GM23338 (cell line): ENCODE measurements around the gene FCN1. TPM values are rescaled to one million over a fixed set of nuclear protein-coding genes. Genes with fewer than 3 reads are reported as not detected.

Experiments used
- ATAC-seq: fragments of 200-7000 bp; cut with Tn5 transposase; 3 replicates; pipeline ENCODE4 v1.9.1; 2020
- DNase-seq: peaks from one replicate; pipeline ENCODE4 v3.0.0-alpha.2; 2015; ENCODE audit warnings: low spot score
- H2AFZ ChIP-seq: fragments of 200-600 bp; sonication (generic); 2 replicates; pipeline ENCODE4 v1.8.0; 2016; ENCODE audit warnings: antibody characterized with exemption, mild to moderate bottlenecking, moderate library complexity
- H3F3A ChIP-seq: fragments of 200-600 bp; sonication (generic); replicated peaks from 2 replicates; pipeline ENCODE4 v1.8.0; 2017; ENCODE audit warnings: antibody characterized with exemption, mixed run types, low read depth
- H3K27ac ChIP-seq: fragments of 200-600 bp; sonication (generic); 2 replicates; pipeline ENCODE4 v1.6.1; 2016; ENCODE audit warnings: low read depth
- H3K27me3 ChIP-seq: fragments of 200-600 bp; sonication (generic); 2 replicates; pipeline ENCODE4 v1.8.0; 2016; ENCODE audit warnings: mild to moderate bottlenecking, mixed run types, moderate library complexity; ENCODE audit not compliant: insufficient read depth
- H3K36me3 ChIP-seq: fragments of 200-600 bp; sonication (generic); 2 replicates; pipeline ENCODE4 v1.8.0; 2016; ENCODE audit warnings: mild to moderate bottlenecking; ENCODE audit not compliant: insufficient read depth
- H3K4me1 ChIP-seq: fragments of 200-600 bp; sonication (generic); 2 replicates; pipeline ENCODE4 v1.8.0; 2016; ENCODE audit warnings: mild to moderate bottlenecking, moderate library complexity; ENCODE audit not compliant: insufficient read depth
- H3K4me2 ChIP-seq: fragments of 200-600 bp; sonication (generic); 2 replicates; pipeline ENCODE4 v1.7.1; 2017; ENCODE audit warnings: mixed run types
- H3K4me3 ChIP-seq: fragments of 200-600 bp; sonication (generic); 2 replicates; pipeline ENCODE4 v1.6.1; 2016; ENCODE audit warnings: mixed run types
- H3K79me2 ChIP-seq: fragments of 200-600 bp; sonication (generic); replicated peaks from 2 replicates; pipeline ENCODE4 v1.8.0; 2017; ENCODE audit warnings: mild to moderate bottlenecking; ENCODE audit not compliant: insufficient read depth
- H3K9me2 ChIP-seq: fragments of 200-600 bp; sonication (generic); 2 replicates; pipeline ENCODE4 v1.8.0; 2017; ENCODE audit not compliant: insufficient read depth
- H4K20me1 ChIP-seq: fragments of 200-600 bp; sonication (generic); replicated peaks from 2 replicates; pipeline ENCODE4 v1.8.0; 2017; ENCODE audit warnings: mild to moderate bottlenecking; ENCODE audit not compliant: insufficient read depth
- H3K27ac Mint-ChIP-seq: 2 replicates; pipeline ENCODE4 v1.8.0; 2020; ENCODE audit warnings: inconsistent platforms, mild to moderate bottlenecking, moderate library complexity, mixed read lengths
- H3K27me3 Mint-ChIP-seq: 3 replicates; pipeline ENCODE4 v1.8.0; 2022; ENCODE audit warnings: low read depth, mild to moderate bottlenecking, moderate library complexity, mixed read lengths, inconsistent platforms; ENCODE audit not compliant: insufficient read depth, poor library complexity
- H3K36me3 Mint-ChIP-seq: 3 replicates; pipeline ENCODE4 v1.8.0; 2021; ENCODE audit warnings: low read depth, mild to moderate bottlenecking, inconsistent platforms, moderate library complexity, mixed read lengths
- H3K4me1 Mint-ChIP-seq: 3 replicates; pipeline ENCODE4 v1.8.0; 2020; ENCODE audit warnings: mild to moderate bottlenecking, inconsistent platforms, mixed read lengths
- H3K4me3 Mint-ChIP-seq: 3 replicates; pipeline ENCODE4 v1.8.0; 2021; ENCODE audit warnings: moderate library complexity, mild to moderate bottlenecking, inconsistent platforms, mixed read lengths
- H3K9me3 Mint-ChIP-seq: 3 replicates; pipeline ENCODE4 v1.8.0; 2020; ENCODE audit warnings: moderate library complexity, mild to moderate bottlenecking, inconsistent platforms, mixed read lengths
- CREB1 ChIP-seq: fragments of 250-450 bp; sonication (Bioruptor Pico); IDR thresholded peaks from 2 replicates; pipeline ENCODE4 v1.5.0; 2020; ENCODE audit warnings: low read depth, mild to moderate bottlenecking, moderate library complexity
- ETS1 ChIP-seq: IDR thresholded peaks from 2 replicates; pipeline ENCODE4 v1.6.1; 2016; ENCODE audit warnings: antibody characterized with exemption
- JUNB ChIP-seq: IDR thresholded peaks from one replicate; pipeline ENCODE4 v1.6.1; 2016; ENCODE audit warnings: antibody characterized with exemption; ENCODE audit not compliant: unreplicated experiment
- STAT1 ChIP-seq: IDR thresholded peaks from one replicate; pipeline ENCODE4 v1.6.1; 2016; ENCODE audit warnings: antibody characterized with exemption; ENCODE audit not compliant: unreplicated experiment
- ZNF114 ChIP-seq: fragments of 250-450 bp; sonication (Bioruptor Pico); IDR thresholded peaks from 2 replicates; pipeline ENCODE4 v1.5.0; 2020; ENCODE audit warnings: mild to moderate bottlenecking, moderate library complexity
- ZNF331 ChIP-seq: fragments of 250-450 bp; sonication (Bioruptor Pico); IDR thresholded peaks from 2 replicates; pipeline ENCODE4 v1.5.0; 2020; ENCODE audit warnings: low read depth, mild to moderate bottlenecking, moderate library complexity
- ZNF462 ChIP-seq: fragments of 250-450 bp; sonication (Bioruptor Pico); IDR thresholded peaks from 2 replicates; pipeline ENCODE4 v1.5.0; 2020; ENCODE audit warnings: mild to moderate bottlenecking, moderate library complexity
- polyA plus RNA-seq: library from polyadenylated mRNA; unstranded; fragments of >200 nt; fragmentation: Nextera tagmentation; extraction: Ambion mirVana; gene quantifications from 2 replicates; pipeline ENCODE4 v1.2.1, GENCODE V29; 2016
- total RNA-seq: library from RNA; depleted of rRNA; stranded (reverse); fragments of >200 nt; shearing (Covaris generic); gene quantifications from 2 replicates; pipeline ENCODE4 v1.2.3, GENCODE V29; 2014

The FCN1 gene
- total and polyA plus RNA-seq, 2 experiments from 2014 or later: not detected

DNA sequence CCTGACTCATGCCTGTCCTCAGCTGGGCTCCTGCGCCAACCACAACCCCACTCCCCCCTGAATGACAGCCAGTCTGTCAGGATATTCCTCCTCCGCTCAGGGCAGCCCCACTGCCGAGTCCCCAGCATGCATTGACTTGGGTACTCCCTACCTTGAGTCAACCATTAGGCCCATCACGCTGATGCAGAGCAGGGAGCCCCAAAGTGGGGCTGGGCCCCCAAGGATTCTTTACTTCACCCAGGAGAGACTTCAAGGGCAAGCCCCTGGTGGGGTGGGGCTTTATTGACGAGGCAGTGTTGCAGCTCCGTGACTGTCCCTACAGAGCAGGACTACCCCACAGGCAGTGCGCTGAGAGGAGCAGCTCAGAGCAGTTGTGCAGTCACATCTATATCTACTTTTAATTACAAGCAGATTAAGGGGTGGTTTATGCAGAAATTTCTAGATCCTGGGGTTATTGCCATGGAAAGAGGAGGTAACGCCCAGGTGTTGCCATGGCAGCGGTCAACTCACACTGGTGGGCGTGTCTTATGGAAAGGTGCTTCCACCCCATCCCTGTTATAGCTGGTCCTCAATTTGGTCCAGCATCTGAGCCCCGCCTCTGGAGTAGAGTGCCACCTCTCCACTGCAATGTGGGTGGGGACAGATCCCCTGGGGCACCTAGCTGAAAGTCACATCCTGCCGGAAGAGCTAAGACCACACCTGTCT, 32.1 kb upstream of the FCN1 start:
- no peaks in the 10 kb centered on the region for H3K27me3 Mint-ChIP-seq

More for the DNA sequence above, 32.1 kb upstream of the FCN1 start:
- Histone ChIP-seq H3K27ac (no peak overlapping the region), H3K4me1 (no peaks in the 10 kb centered on the region), H4K20me1 (no peaks in the 10 kb centered on the region), H3K36me3 (no peaks in the 10 kb centered on the region), H3K79me2 (no peaks in the 10 kb centered on the region), H3F3A (no peaks in the 10 kb centered on the region), H3K27me3 (no peaks in the 10 kb centered on the region), H3K9me2 (0 out of 2 replicates have a peak, but pooled peaks cover 3% of the 10 kb centered on the region), H2AFZ (no peak overlapping the region), H3K4me3 (no peak overlapping the region), H3K4me2 (no peak overlapping the region)
- no peaks in the 10 kb centered on the region for H3K9me3 Mint-ChIP-seq
- ATAC-seq (no peak), DNase-seq (no peak)
- TF ChIP-seq CREB1 (CRISPR knock-in tag) (no peak), ZNF114 (CRISPR knock-in tag) (no peak), ZNF331 (CRISPR knock-in tag) (no peak), ZNF462 (no peak), ETS1 (no peak), STAT1 (no peak), JUNB (no peak)
- H3K27ac Mint-ChIP-seq: no peak overlapping the region
- H3K36me3 Mint-ChIP-seq: no peaks in the 10 kb centered on the region; the same call in 2 of the 3 replicates
- peaks cover under 1% of the 10 kb centered on the region for H3K4me1 Mint-ChIP-seq
- H3K4me3 Mint-ChIP-seq: no peak overlapping the region
